ENCODE measurements around the gene ATP6V0E2.
"Not testable (repeated sequence)": the region's sequence is repeated elsewhere in the genome, so short reads cannot be mapped to it uniquely, and the experiment has no call there.

DNA sequence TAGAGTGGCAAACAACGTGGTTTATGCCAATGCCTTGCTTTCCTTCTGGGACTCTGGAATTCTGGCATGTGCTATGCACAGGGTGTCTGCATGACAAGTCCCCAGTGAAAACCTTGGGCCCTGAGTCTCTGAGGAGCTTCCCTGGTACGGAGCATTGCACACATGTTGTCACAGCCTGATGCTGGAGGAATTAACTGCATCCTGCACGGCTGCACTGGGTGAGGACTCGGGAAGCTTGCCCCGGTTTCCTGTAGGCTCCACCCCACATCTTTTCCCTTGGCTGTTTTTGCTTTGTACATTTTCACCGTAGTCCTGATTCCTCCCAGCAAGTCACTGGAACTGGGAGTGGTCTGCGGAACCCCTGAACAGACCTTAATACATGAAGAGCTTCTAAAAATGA is 52.6 kb downstream of the ATP6V0E2 start:
- TF ChIP-seq, protein P1, sequence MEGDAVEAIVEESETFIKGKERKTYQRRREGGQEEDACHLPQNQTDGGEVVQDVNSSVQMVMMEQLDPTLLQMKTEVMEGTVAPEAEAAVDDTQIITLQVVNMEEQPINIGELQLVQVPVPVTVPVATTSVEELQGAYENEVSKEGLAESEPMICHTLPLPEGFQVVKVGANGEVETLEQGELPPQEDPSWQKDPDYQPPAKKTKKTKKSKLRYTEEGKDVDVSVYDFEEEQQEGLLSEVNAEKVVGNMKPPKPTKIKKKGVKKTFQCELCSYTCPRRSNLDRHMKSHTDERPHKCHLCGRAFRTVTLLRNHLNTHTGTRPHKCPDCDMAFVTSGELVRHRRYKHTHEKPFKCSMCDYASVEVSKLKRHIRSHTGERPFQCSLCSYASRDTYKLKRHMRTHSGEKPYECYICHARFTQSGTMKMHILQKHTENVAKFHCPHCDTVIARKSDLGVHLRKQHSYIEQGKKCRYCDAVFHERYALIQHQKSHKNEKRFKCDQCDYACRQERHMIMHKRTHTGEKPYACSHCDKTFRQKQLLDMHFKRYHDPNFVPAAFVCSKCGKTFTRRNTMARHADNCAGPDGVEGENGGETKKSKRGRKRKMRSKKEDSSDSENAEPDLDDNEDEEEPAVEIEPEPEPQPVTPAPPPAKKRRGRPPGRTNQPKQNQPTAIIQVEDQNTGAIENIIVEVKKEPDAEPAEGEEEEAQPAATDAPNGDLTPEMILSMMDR (IDR thresholded peaks at IDR 0.05; ENCODE audit: low read length), result not testable (repeated sequence)
- not testable (repeated sequence) for TF ChIP-seq EZH2 (IDR thresholded peaks at IDR 0.05; ENCODE audit: borderline replicate concordance, low read length)

All from OCI-LY1 (cell line).